GM23248 (cell line): ENCODE data around the gene ALOXE3. TPM values are rescaled to one million over a fixed set of nuclear protein-coding genes. Genes with fewer than 3 reads are reported as not detected.

ENCODE experiments used
- DNase-seq: peaks from one replicate; pipeline ENCODE4 v3.0.0-alpha.2; 2015
- H2AFZ ChIP-seq: fragments of 200-600 bp; sonication (generic); 2 replicates; pipeline ENCODE4 v1.6.1; 2016; ENCODE audit warnings: antibody characterized with exemption
- H3F3A ChIP-seq: fragments of 200-600 bp; sonication (generic); 2 replicates; pipeline ENCODE4 v1.6.1; 2016; ENCODE audit warnings: mild to moderate bottlenecking, antibody characterized with exemption, mixed run types; ENCODE audit not compliant: insufficient read depth
- H3K27ac ChIP-seq: fragments of 200-600 bp; sonication (generic); 2 replicates; pipeline ENCODE4 v1.5.1; 2016; ENCODE audit warnings: mild to moderate bottlenecking
- H3K27me3 ChIP-seq: fragments of 200-600 bp; sonication (generic); replicated peaks from 2 replicates; pipeline ENCODE4 v1.6.1; 2016; ENCODE audit warnings: mild to moderate bottlenecking; ENCODE audit not compliant: insufficient read depth
- H3K36me3 ChIP-seq: fragments of 200-600 bp; sonication (generic); 2 replicates; pipeline ENCODE4 v1.6.1; 2016; ENCODE audit warnings: low read depth, mild to moderate bottlenecking
- H3K4me1 ChIP-seq: fragments of 200-600 bp; sonication (generic); 2 replicates; pipeline ENCODE4 v1.6.1; 2016; ENCODE audit warnings: mild to moderate bottlenecking; ENCODE audit not compliant: insufficient read depth
- H3K4me2 ChIP-seq: fragments of 200-600 bp; sonication (generic); one replicate; pipeline ENCODE4 v1.6.1; 2016; ENCODE audit warnings: mild to moderate bottlenecking; ENCODE audit not compliant: unreplicated experiment
- H3K4me3 ChIP-seq: fragments of 200-600 bp; sonication (generic); 2 replicates; pipeline ENCODE4 v1.5.1; 2016; ENCODE audit warnings: mild to moderate bottlenecking
- H3K79me2 ChIP-seq: fragments of 200-600 bp; sonication (generic); 2 replicates; pipeline ENCODE4 v1.6.1; 2016; ENCODE audit warnings: mild to moderate bottlenecking; ENCODE audit not compliant: insufficient read depth
- H3K9ac ChIP-seq: fragments of 200-600 bp; sonication (generic); 2 replicates; pipeline ENCODE4 v1.6.1; 2016; ENCODE audit warnings: mild to moderate bottlenecking
- H3K9me2 ChIP-seq: fragments of 200-600 bp; sonication (generic); 2 replicates; pipeline ENCODE4 v1.6.1; 2016; ENCODE audit warnings: mixed run types, mild to moderate bottlenecking, moderate library complexity; ENCODE audit not compliant: insufficient read depth
- H3K9me3 ChIP-seq: fragments of 200-600 bp; sonication (generic); one replicate; pipeline ENCODE4 v1.6.1; 2017; ENCODE audit warnings: low read depth
- H4K20me1 ChIP-seq: fragments of 200-600 bp; sonication (generic); 2 replicates; pipeline ENCODE4 v1.6.0; 2016; ENCODE audit not compliant: insufficient read depth
- EZH2 ChIP-seq: fragments of 200-600 bp; sonication (generic); IDR thresholded peaks from 2 replicates; pipeline ENCODE4 v1.6.1; 2018; ENCODE audit warnings: antibody characterized with exemption, mild to moderate bottlenecking; ENCODE audit not compliant: insufficient read depth, poor library complexity, severe bottlenecking
- EZH2phosphoT487 ChIP-seq: fragments of 200-600 bp; sonication (generic); IDR thresholded peaks from 2 replicates; pipeline ENCODE4 v1.6.1; 2018; ENCODE audit warnings: antibody characterized with exemption, moderate library complexity, mild to moderate bottlenecking, low read depth; ENCODE audit not compliant: insufficient read depth
- WGBS, 2 experiments: methylation state at CpG; one replicate each; pipeline ENCODE4 v1.1.6; 2015 to 2017; ENCODE audit warnings: low lambda C conversion rate in 2 of 2, low coverage in 1 of 2; ENCODE audit errors: missing lambda C conversion rate in 2 of 2; 5-methylcytosine and 5-hydroxymethylcytosine counted together
- in situ Hi-C: fragments of 300-500 bp; cut with MboI; formaldehyde crosslinking; loops from 2 replicates; pipeline ENCODE4 v1.15.0; 2020
- polyA plus RNA-seq: library from polyadenylated mRNA; unstranded; fragments of >200 nt; fragmentation: Nextera tagmentation; extraction: Ambion mirVana; gene quantifications from 2 replicates; pipeline ENCODE4 v1.2.1, GENCODE V29; 2016
- total RNA-seq: library from RNA; depleted of rRNA; stranded (reverse); fragments of >200 nt; shearing (Covaris generic); gene quantifications from 2 replicates; pipeline ENCODE4 v1.2.3, GENCODE V29; 2014

The ALOXE3 gene
- total and polyA plus RNA-seq, 2 experiments from 2014 or later: under 0.01 to 0.11 TPM

- H4K20me1 ChIP-seq: no peaks in the 10 kb centered on the region
- no peak overlapping the region for H2AFZ ChIP-seq
- no peaks in the 10 kb centered on the region for H3K9me2 ChIP-seq
- WGBS, 2 experiments: 51 to 52% methylated on average over 19 of the region's 19 CpGs
- no peak for TF ChIP-seq EZH2phosphoT487
- no peak for TF ChIP-seq EZH2
- H3K27ac ChIP-seq: peak overlapping the region; percentile 73
- no peaks in the 10 kb centered on the region for H3K27me3 ChIP-seq
- in situ Hi-C loops: no loop called here
- peak overlapping the region; percentile 100 for H3K9ac ChIP-seq
- peak overlapping the region; percentile 83 for H3K4me2 ChIP-seq
- H3K4me3 ChIP-seq: peak overlapping the region; percentile 91
- H3F3A ChIP-seq: peaks cover 42% of the 10 kb centered on the region
- no peak for DNase-seq
- H3K4me1 ChIP-seq: peaks cover 39% of the 10 kb centered on the region
- no peaks in the 10 kb centered on the region for H3K36me3 ChIP-seq
- peaks cover 21% of the 10 kb centered on the region for H3K79me2 ChIP-seq
- H3K9me3 ChIP-seq: no peaks in the 10 kb centered on the region
Measured at GRCh38 chr17:8161289-8162232, 43.2 kb upstream of the ALOXE3 start.

DNA sequence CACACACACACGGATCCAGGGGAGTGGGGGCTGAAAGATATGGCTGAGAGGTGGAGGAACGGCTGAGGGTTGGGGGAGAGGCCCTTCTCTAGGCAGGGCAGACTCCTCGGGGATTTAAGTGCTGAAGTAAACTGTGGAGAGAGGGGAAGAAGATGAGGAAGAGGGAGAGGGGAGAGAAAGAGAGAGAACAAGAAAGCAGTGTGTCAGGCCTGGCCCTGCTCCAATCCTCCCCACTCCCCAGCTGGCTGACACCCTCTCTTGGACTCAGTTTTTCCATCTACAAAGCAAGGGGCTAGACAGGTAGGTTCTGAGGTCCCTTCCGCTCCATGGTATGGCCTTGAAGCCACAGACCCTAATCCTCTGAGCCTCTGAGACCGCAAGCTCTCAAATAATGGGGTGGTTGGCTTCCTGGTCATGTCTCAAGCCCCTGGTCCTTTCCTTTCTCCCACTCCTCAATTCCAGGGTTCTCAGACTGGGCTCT is 42.5 kb upstream of the ALOXE3 start:
- Histone ChIP-seq H2AFZ (no peak overlapping the region), H3K27ac (0 out of 2 replicates have a peak overlapping the region, but pooled peaks have one; percentile 2), H3K27me3 (no peaks in the 10 kb centered on the region), H3K9ac (peak overlapping the region; percentile 100), H4K20me1 (no peaks in the 10 kb centered on the region), H3K9me3 (no peaks in the 10 kb centered on the region), H3K4me1 (peaks cover 36% of the 10 kb centered on the region), H3K9me2 (no peaks in the 10 kb centered on the region), H3K36me3 (no peaks in the 10 kb centered on the region), H3K79me2 (peaks cover 22% of the 10 kb centered on the region), H3K4me3 (0 out of 2 replicates have a peak overlapping the region, but pooled peaks have one; percentile 91), H3F3A (peaks cover 37% of the 10 kb centered on the region), H3K4me2 (no peak overlapping the region)
- in situ Hi-C loops: no loop called here
- WGBS, 2 experiments: 60 to 69% methylated on average over 5 of the region's 5 CpGs
- DNase-seq: no peak
- no peak for TF ChIP-seq EZH2
- TF ChIP-seq EZH2phosphoT487: no peak

DNA sequence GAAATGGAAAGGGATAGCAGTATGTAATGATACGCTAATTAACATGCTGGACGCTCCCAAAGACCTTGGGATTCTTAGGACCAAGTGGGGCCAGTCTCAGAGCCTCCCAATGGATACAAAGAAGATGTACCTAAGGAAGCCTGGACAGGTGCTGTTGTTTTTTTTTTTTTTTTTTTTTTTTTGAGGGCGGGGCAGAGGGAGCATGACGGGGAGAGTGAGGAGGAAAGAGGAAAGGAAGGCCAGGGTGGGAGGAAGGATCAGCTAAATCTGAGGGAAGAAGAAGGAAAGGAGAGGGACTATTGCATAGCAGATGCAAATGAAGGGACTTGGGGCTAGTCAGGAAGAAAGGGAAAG is 41.9 kb upstream of the ALOXE3 start:
- H3F3A ChIP-seq: peaks cover 37% of the 10 kb centered on the region
- no peaks in the 10 kb centered on the region for H3K27me3 ChIP-seq
- no peaks in the 10 kb centered on the region for H3K9me3 ChIP-seq
- 68 to 78% methylated on average over 3 to 4 of the region's 4 CpGs for WGBS, 2 experiments
- H3K36me3 ChIP-seq: no peaks in the 10 kb centered on the region
- H2AFZ ChIP-seq: no peak overlapping the region
- H3K27ac ChIP-seq: no peak overlapping the region
- no peak overlapping the region for H3K4me2 ChIP-seq
- TF ChIP-seq EZH2: no peak
- no peak for TF ChIP-seq EZH2phosphoT487
- peaks cover 28% of the 10 kb centered on the region for H3K79me2 ChIP-seq
- DNase-seq: no peak
- H3K9ac ChIP-seq: no peak overlapping the region
- H3K4me1 ChIP-seq: peaks cover 42% of the 10 kb centered on the region
- H3K9me2 ChIP-seq: no peaks in the 10 kb centered on the region
- no peaks in the 10 kb centered on the region for H4K20me1 ChIP-seq
- H3K4me3 ChIP-seq: no peak overlapping the region
- in situ Hi-C loops: no loop called here

DNA sequence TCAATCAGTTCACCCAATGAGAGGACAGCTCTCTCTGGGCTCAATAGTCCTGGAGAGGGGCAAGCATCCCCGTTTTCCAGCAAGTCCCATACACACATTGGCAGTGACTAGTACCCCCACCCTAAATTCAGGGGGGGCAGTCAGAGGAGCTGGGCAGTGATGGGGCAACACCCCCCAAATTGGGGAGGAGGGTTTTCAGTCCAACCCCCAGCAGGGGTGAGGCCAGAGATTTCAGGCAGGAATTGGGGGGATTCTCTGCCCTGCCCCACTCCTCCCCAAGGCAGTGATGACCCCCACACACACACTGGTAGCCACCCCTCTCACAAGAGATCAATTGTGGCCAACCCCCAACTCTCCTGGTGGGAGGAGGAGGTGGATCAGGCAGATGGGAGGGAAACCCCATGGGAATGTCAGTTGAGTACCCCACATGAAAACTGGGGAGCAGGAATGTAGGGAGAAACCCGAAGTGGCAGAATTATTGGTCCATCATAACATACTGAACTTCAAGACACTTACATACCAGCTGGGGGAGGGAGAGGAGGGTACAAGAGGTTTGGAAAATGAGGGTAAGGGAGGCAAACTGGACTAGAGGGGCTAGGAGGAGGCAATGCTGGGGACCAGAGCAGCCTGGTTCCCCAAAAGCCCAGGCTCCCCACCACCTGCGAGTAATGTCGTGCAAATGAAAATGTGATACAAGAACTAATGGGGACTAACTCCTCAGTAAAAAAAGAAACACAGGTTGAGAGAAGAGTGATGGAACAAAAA is 41.3 kb upstream of the ALOXE3 start:
- H3K79me2 ChIP-seq: peaks cover 33% of the 10 kb centered on the region
- H4K20me1 ChIP-seq: no peaks in the 10 kb centered on the region
- H3K4me3 ChIP-seq: no peak overlapping the region
- H3K4me1 ChIP-seq: peaks cover 43% of the 10 kb centered on the region
- no peak for DNase-seq
- no peak overlapping the region for H3K9ac ChIP-seq
- no peaks in the 10 kb centered on the region for H3K9me2 ChIP-seq
- H3K9me3 ChIP-seq: no peaks in the 10 kb centered on the region
- H3K27ac ChIP-seq: no peak overlapping the region
- WGBS, 2 experiments: 71 to 74% methylated on average over 4 of the region's 4 CpGs
- no peak overlapping the region for H2AFZ ChIP-seq
- peaks cover 31% of the 10 kb centered on the region for H3F3A ChIP-seq
- no peak for TF ChIP-seq EZH2phosphoT487
- no peak for TF ChIP-seq EZH2
- no peaks in the 10 kb centered on the region for H3K36me3 ChIP-seq
- H3K4me2 ChIP-seq: no peak overlapping the region
- in situ Hi-C loops: no loop called here
- no peaks in the 10 kb centered on the region for H3K27me3 ChIP-seq
